T-helper 1 cell (primary cell): ENCODE data around the gene MYO5A.
"Not testable (repeated sequence)": the region's sequence is repeated elsewhere in the genome, so short reads cannot be mapped to it uniquely, and the experiment has no call there.

Source experiments
- DNase-seq, 5 donors: peaks; one replicate each; pipeline ENCODE4 v3.0.0-alpha.2; 2012 to 2020

The MYO5A gene

GRCh38 chr15:52324109-52324508 is 204.6 kb downstream of the MYO5A start:
- no peak for DNase-seq

- no peak for DNase-seq
Observed at GRCh38 chr15:52318729-52319500, 209.8 kb downstream of the MYO5A start.

GRCh38 chr15:52317688-52318087 is 211.0 kb downstream of the MYO5A start:
- no peak for DNase-seq

- no peak for DNase-seq
Observed at GRCh38 chr15:52317022-52317421, 211.7 kb downstream of the MYO5A start.

- DNase-seq, result no peak
Observed at GRCh38 chr15:52309154-52309548, 219.5 kb downstream of the MYO5A start.

- DNase-seq, result no peak
Observed at GRCh38 chr15:52308446-52309153, 220.1 kb downstream of the MYO5A start.

- DNase-seq, result no peak
Observed at GRCh38 chr15:52307847-52308246, 220.8 kb downstream of the MYO5A start.

- no peak for DNase-seq
Observed at GRCh38 chr15:52306270-52306669, 222.4 kb downstream of the MYO5A start.

- DNase-seq, result peak in 1 of 5 donors; percentile 23
Observed at GRCh38 chr15:52303093-52303772, 225.4 kb downstream of the MYO5A start.

GRCh38 chr15:52301265-52301847 is 227.3 kb downstream of the MYO5A start:
- no peak for DNase-seq

- DNase-seq, result no peak
Observed at GRCh38 chr15:52295421-52296001, 233.2 kb downstream of the MYO5A start, which contains the start of gene MYO5C. Gene MYO5C (minus strand): TSS chr15:52295804. CDS start chr15:52295636, 168 bp downstream.

- DNase-seq, result no peak
Observed at GRCh38 chr15:52294881-52295420, 233.7 kb downstream of the MYO5A start.

- DNase-seq, result no peak
Observed at GRCh38 chr15:52292780-52293392, 235.8 kb downstream of the MYO5A start.

GRCh38 chr15:52291204-52291603 is 237.5 kb downstream of the MYO5A start:
- no peak for DNase-seq

- DNase-seq, result no peak
Observed at GRCh38 chr15:52290800-52291199, 237.9 kb downstream of the MYO5A start.

- DNase-seq, result no peak
Observed at GRCh38 chr15:52290329-52290728, 238.4 kb downstream of the MYO5A start.

- no peak for DNase-seq
Observed at GRCh38 chr15:52289629-52290081, 239.0 kb downstream of the MYO5A start.

GRCh38 chr15:52288986-52289385 is 239.7 kb downstream of the MYO5A start:
- no peak for DNase-seq

GRCh38 chr15:52288051-52288942 is 240.4 kb downstream of the MYO5A start:
- no peak for DNase-seq

- no peak for DNase-seq
Observed at GRCh38 chr15:52287114-52287513, 241.6 kb downstream of the MYO5A start.

GRCh38 chr15:52285941-52286340 is 242.7 kb downstream of the MYO5A start:
- not testable (repeated sequence) for DNase-seq
